GM21367 (cell line): ENCODE data around the gene MIPOL1.
"Not testable (repeated sequence)": the region's sequence is repeated elsewhere in the genome, so short reads cannot be mapped to it uniquely, and the experiment has no call there.

Experiments
- ATAC-seq: cut with Tn5 transposase; IDR thresholded peaks from one replicate; pipeline ENCODE4 v1.9.1; 2021; ENCODE audit not compliant: unreplicated experiment

The MIPOL1 gene

DNA sequence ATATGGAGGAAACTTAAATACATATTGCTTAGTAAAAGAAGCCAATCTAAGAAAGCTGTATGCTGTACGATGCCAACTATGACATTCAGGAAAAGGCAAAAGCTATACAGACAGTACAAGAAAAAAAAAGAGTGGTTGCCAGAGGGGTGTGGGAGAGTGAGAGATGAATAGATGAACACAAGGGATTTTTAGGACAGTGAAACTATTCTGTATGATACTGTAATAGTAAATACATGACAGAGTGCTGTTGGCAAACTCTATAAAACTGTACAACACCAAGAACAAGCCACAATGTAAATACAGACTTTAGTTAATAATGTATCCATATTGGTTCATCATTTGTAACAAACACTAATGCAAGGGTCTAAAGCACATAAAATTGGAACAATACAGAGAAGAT lies 10.9 kb upstream of the MIPOL1 start:
- ATAC-seq: no peak

- ATAC-seq: no peak
These were observed 10.4 kb upstream of the MIPOL1 start for GRCh38 chr14:37187294-37187693.

- not testable (repeated sequence) for ATAC-seq
These were observed 9.7 kb upstream of the MIPOL1 start for GRCh38 chr14:37187840-37188577.

GRCh38 chr14:37189733-37190132 lies 8.0 kb upstream of the MIPOL1 start:
- not testable (repeated sequence) for ATAC-seq

DNA sequence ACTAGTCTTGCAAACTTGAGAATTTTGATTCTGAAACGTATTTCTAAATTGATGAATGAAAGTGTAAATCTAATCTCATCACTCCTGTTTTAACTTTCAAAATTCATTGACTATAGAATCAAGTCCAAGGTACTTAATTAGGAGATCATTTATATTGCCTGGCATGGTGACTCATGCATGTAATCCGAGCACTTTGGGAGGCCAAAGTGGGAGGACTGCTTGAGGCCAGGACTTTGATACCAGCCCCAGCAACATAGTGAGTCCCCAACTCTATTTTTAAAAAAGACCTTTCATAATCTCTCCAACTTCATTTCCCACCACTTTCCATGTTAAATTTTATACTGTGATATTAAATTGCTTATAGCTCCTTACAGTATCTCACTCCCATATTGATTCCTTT lies 3.0 kb upstream of the MIPOL1 start:
- ATAC-seq: no peak

DNA sequence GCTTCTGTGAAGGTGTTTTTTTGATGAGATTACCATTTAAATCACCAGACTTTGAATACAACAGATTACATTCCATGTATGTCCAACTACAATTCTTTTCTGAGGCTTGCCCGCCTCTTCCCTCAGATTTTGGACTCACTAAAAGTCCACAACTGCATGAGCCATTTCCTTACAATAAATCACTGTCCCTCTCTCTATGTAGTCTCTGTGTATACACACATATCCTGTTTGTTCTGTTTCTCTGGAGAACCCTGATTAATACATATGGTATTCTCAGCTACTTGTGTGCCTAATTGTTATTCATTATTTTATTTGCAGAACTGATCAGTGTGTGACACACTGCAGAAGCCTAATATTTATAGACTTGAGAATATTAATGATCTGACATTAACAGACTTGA lies 2.4 kb upstream of the MIPOL1 start:
- no peak for ATAC-seq

- no peak for ATAC-seq
These were observed 925 bp upstream of the MIPOL1 start for GRCh38 chr14:37196604-37197420.

- ATAC-seq: no peak
These were observed 499 bp downstream of the MIPOL1 start for GRCh38 chr14:37198273-37198598.

DNA sequence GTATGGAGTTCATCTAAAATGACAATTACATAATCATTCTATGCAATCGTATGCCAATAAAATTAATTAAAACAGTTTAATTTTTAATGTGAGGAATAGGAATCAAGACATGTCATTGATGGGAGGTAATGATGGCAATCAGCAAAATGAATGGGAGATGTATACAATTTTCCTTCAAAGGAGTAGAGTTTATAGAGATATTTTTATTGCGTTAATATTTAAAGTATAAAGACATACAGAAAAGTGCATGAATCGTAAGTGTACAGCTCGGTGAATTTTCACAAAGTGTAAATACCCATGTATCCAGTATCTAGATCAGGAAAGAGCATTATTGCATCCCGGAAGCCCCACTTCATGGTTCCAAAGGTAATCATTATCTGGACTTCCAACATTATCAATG lies 1.2 kb downstream of the MIPOL1 start:
- no peak for ATAC-seq

DNA sequence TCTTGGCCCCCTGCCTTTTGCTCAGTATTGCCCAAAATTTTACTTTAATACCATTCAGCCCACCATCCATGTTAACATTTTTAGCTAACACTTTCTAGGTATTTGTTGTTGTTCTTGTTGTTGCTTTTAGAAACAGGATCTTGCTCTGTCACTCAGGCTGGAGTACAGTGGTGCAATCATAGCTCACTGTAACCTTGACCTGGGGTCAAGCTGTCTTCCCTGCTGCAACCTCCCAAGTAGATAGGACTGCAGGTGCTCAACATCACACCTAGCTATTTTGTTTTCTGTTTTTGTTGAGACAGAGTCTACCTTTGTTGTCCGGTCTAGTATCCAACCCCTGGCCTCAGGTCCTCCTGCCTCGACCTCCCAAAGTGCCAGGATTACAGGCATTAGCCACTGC lies 4.0 kb downstream of the MIPOL1 start:
- ATAC-seq: no peak

DNA sequence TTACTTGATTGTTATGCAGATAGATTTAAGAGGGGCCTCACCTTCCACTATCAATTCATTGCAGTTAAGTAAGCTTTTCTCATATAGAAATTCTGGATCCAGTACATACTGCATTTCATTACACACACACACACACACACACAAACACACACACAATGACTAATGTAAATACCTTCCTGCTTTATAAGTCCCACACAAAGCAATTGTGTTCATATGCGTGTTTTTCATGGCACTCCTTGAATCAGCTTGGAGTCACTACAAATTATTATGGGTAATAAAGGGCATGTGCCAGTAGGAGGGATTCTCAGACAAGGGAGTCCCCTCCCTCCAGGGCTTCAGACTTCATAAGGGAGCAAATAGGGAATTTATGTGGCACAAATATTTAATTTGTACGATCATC lies 4.5 kb downstream of the MIPOL1 start:
- ATAC-seq: no peak

GRCh38 chr14:37202812-37203211 lies 5.1 kb downstream of the MIPOL1 start:
- no peak for ATAC-seq

GRCh38 chr14:37203423-37203822 lies 5.7 kb downstream of the MIPOL1 start:
- ATAC-seq: no peak

DNA sequence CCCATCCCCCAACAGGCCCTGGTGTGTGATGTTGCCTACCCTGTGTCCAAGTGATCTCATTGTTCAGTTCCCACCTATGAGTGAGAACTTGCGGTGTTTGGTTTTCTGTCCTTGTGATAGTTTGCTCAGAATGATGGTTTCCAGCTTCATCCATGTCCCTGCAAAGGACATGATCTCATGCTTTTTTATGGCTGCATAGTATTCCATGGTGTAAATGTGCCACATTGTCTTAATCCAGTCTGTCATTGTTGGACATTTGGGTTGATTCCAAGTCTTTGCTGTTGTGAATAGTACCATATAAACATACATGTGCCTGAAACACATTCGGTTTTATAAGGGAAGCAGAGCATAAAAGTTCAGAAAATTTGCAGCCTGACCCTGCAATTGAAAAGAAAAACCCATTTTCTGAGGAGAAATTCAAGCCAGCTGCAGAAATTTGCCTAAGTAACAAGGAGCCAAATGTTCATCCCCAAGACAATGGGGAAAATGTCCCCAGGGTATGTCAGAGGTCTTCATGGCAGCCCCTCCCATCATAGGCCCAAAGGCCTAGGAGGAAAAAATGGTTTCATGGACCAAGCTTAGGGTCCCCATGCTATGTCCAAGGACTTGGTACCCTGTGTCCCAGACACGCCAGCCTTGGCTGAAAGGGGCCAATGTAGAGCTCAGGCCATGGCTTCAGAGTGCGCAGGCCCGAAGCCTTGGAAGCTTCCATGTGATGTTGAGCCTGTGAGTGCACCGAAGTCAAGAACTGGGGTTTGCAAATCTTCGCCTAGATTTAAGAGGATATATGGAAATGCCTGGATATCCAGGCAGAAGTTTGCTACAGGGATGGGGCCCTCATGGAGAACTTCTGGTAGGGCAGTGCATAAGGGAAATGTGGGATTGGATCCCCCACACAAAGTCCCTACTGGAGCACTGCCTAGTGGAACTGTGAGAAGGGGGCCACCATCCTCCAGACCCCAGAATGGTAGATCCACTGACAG lies 8.2 kb downstream of the MIPOL1 start:
- ATAC-seq: not testable (repeated sequence)

GRCh38 chr14:37209617-37210016 lies 11.9 kb downstream of the MIPOL1 start:
- not testable (repeated sequence) for ATAC-seq

GRCh38 chr14:37210448-37210847 lies 12.7 kb downstream of the MIPOL1 start:
- ATAC-seq: no peak

DNA sequence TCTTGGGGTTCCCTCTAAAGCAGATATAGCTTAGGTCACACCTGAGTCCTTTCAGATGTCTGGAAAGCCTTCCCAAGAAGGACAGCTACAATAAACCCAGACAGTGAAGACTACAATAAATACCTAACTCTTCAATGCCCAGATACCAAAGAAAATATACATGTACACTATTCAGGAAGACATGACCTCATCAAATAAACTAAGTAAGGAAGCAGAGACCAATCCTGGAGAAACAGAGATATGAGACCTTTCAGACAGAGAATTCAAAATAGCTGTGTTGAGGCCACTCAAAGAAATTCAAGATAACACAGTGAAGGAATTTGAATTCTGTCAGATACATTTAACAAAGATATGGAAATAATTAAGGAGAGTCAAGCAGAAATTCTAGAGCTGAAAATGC lies 15.3 kb downstream of the MIPOL1 start:
- ATAC-seq: no peak

GRCh38 chr14:37215345-37215744 lies 17.6 kb downstream of the MIPOL1 start:
- ATAC-seq: no peak

DNA sequence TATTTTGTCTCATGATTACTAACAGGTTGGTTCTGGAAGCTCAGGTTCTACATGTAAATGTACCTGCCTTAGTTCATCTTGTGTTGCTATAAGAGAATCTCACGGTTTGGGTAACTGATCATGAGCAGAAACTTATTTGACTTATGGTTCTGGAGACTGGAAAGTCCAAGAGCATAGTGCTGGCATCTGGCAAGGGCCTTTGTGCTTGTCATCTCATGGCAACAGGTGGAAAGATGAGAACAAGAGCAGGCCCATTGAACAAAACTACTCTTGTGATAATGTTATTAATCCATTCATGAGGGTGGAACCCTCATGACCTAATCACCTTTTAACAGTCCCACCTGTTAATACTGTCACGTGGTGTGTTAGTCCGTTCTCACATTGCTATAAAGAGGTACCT lies 23.3 kb downstream of the MIPOL1 start:
- ATAC-seq: no peak

DNA sequence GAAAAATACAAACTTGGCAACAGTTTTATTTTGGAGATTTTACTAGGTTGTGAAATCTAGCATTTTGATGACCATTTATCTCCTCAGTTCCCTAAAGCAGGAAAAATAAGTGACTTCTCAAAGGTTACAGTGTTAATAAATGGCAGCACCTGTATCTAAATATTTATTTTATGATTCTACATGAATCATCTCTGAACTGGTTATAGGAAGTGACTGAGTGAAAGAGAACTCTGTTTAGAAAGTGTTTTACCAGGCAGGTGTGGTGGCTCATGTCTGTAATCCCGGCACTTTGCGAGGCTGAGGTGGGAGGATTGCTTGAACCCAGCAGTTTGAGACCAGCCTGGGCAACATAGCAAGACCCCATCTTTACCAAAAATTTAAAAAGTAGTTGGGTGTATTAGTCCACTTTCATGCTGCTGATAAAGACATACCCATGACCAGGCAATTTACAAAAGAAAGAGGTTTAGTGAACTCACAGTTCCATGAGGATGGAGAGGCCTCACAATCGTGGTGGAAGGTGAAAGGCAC lies 26.3 kb downstream of the MIPOL1 start:
- no peak for ATAC-seq

GRCh38 chr14:37225668-37226067 lies 27.9 kb downstream of the MIPOL1 start:
- not testable (repeated sequence) for ATAC-seq
